ENCODE results near the gene MACF1.

DNA sequence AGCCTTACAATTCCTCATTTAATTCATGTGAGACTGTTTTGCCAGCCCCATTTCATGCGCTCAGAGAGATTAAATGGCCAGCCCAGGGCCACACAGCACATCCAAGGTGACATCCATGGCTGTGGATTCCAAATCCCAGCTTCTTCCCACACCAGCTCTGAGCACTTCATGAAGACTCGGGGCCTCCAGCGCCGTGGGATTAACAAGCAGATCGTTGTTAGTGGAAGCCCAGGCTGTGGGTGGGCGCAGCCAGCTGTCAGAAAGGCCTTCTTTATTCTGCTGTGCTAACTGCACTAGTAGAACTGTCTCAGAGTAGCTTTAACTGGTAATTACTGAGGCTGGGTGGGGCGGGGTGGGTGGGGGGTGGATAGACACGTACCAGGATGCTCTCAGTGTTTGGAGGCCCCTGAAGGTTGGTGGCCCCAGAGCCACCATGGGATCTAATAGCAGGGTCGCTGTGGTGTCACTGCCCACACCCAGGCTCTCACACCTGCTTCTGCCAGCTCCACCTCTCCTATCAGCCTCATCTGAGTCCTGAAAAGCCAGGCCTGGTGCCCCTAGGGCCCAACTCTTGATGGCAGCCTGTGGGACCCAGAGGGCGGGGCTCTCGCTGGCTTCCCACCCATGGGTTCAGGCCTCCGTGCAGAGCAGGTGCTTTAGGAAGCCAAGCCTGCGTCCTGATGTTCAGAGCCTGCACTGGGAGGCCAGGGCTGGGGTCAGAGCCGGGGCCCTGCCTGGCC, 290.3 kb downstream of the MACF1 start:
- no peak for TF ChIP-seq POLR2A (IDR thresholded peaks at IDR 0.05; ENCODE audit: low read depth)
- TF ChIP-seq, protein P1, sequence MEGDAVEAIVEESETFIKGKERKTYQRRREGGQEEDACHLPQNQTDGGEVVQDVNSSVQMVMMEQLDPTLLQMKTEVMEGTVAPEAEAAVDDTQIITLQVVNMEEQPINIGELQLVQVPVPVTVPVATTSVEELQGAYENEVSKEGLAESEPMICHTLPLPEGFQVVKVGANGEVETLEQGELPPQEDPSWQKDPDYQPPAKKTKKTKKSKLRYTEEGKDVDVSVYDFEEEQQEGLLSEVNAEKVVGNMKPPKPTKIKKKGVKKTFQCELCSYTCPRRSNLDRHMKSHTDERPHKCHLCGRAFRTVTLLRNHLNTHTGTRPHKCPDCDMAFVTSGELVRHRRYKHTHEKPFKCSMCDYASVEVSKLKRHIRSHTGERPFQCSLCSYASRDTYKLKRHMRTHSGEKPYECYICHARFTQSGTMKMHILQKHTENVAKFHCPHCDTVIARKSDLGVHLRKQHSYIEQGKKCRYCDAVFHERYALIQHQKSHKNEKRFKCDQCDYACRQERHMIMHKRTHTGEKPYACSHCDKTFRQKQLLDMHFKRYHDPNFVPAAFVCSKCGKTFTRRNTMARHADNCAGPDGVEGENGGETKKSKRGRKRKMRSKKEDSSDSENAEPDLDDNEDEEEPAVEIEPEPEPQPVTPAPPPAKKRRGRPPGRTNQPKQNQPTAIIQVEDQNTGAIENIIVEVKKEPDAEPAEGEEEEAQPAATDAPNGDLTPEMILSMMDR (IDR thresholded peaks at IDR 0.05): no peak
- no peak for TF ChIP-seq EP300 (IDR thresholded peaks at IDR 0.05)
- TF ChIP-seq POLR2AphosphoS5 (IDR thresholded peaks at IDR 0.05): no peak

All from esophagus muscularis mucosa (tissue), 4 donors.